HEK293T (cell line): Measurements from ENCODE around the gene VPS37B.

Experiments
- CTCF ChIA-PET: fragments of 350-600 bp; formaldehyde crosslinking; extraction: SDS; loops from one replicate; lab custom pipeline; 2021; ENCODE audit warnings: antibody characterized with exemption, inconsistent platforms; lab: Yijun Ruan, JAX
- POLR2A ChIA-PET: fragments of 350-600 bp; formaldehyde crosslinking; extraction: SDS; loops from one replicate; lab custom pipeline; 2020; ENCODE audit warnings: antibody characterized with exemption, inconsistent platforms; lab: Yijun Ruan, JAX
- DNase-seq: peaks from one replicate; pipeline ENCODE4 v3.0.0; 2012; ENCODE audit warnings: mixed read lengths; ENCODE audit errors: extremely low spot score
- ARNT ChIP-seq: fragments of 450-650 bp; IDR thresholded peaks from 2 replicates; pipeline ENCODE4 v1.6.1; 2017; ENCODE audit warnings: mild to moderate bottlenecking
- BHLHE40 ChIP-seq: fragments of 450-650 bp; IDR thresholded peaks from 2 replicates; pipeline ENCODE4 v1.6.1; 2016; ENCODE audit warnings: mild to moderate bottlenecking, moderate library complexity, borderline replicate concordance
- CTBP1 ChIP-seq: fragments of 450-650 bp; IDR thresholded peaks from 2 replicates; pipeline ENCODE4 v1.6.1; 2016; ENCODE audit warnings: borderline replicate concordance
- ELF4 ChIP-seq: fragments of 450-650 bp; IDR thresholded peaks from 2 replicates; pipeline ENCODE4 v1.6.1; 2017; ENCODE audit warnings: antibody characterized with exemption
- FOXA1 ChIP-seq: fragments of 450-650 bp; IDR thresholded peaks from 2 replicates; pipeline ENCODE4 v1.6.1; 2016; ENCODE audit warnings: mild to moderate bottlenecking
- FOXK2 ChIP-seq: fragments of 450-650 bp; IDR thresholded peaks from 2 replicates; pipeline ENCODE4 v1.6.1; 2016; ENCODE audit warnings: mild to moderate bottlenecking
- FOXM1 ChIP-seq: fragments of 450-650 bp; IDR thresholded peaks from 2 replicates; pipeline ENCODE4 v1.6.1; 2017; ENCODE audit warnings: mild to moderate bottlenecking, borderline replicate concordance
- HDGF ChIP-seq: fragments of 450-650 bp; IDR thresholded peaks from 2 replicates; pipeline ENCODE4 v1.6.1; 2017; ENCODE audit warnings: antibody characterized with exemption, borderline replicate concordance
- L3MBTL2 ChIP-seq: fragments of 450-650 bp; conservative IDR thresholded peaks from 2 replicates; pipeline ENCODE4 v1.6.1; 2016; ENCODE audit warnings: mild to moderate bottlenecking
- LEF1 ChIP-seq: fragments of 450-650 bp; IDR thresholded peaks from 2 replicates; pipeline ENCODE4 v1.6.1; 2017; ENCODE audit warnings: mild to moderate bottlenecking, borderline replicate concordance
- NFRKB ChIP-seq: fragments of 450-650 bp; IDR thresholded peaks from 2 replicates; pipeline ENCODE4 v1.6.1; 2016; ENCODE audit warnings: mild to moderate bottlenecking, moderate library complexity
- PKNOX1 ChIP-seq: fragments of 450-650 bp; IDR thresholded peaks from 2 replicates; pipeline ENCODE4 v1.6.1; 2016
- SP1 ChIP-seq: fragments of 450-650 bp; IDR thresholded peaks from 2 replicates; pipeline ENCODE4 v1.6.1; 2017
- SUZ12 ChIP-seq: fragments of 450-650 bp; IDR thresholded peaks from 2 replicates; pipeline ENCODE4 v1.6.1; 2016; ENCODE audit warnings: mild to moderate bottlenecking
- TARDBP ChIP-seq: fragments of 450-650 bp; IDR thresholded peaks from 2 replicates; pipeline ENCODE4 v1.6.1; 2016
- ZNF384 ChIP-seq: fragments of 450-650 bp; IDR thresholded peaks from 2 replicates; pipeline ENCODE4 v1.6.1; 2016

The VPS37B gene

DNA sequence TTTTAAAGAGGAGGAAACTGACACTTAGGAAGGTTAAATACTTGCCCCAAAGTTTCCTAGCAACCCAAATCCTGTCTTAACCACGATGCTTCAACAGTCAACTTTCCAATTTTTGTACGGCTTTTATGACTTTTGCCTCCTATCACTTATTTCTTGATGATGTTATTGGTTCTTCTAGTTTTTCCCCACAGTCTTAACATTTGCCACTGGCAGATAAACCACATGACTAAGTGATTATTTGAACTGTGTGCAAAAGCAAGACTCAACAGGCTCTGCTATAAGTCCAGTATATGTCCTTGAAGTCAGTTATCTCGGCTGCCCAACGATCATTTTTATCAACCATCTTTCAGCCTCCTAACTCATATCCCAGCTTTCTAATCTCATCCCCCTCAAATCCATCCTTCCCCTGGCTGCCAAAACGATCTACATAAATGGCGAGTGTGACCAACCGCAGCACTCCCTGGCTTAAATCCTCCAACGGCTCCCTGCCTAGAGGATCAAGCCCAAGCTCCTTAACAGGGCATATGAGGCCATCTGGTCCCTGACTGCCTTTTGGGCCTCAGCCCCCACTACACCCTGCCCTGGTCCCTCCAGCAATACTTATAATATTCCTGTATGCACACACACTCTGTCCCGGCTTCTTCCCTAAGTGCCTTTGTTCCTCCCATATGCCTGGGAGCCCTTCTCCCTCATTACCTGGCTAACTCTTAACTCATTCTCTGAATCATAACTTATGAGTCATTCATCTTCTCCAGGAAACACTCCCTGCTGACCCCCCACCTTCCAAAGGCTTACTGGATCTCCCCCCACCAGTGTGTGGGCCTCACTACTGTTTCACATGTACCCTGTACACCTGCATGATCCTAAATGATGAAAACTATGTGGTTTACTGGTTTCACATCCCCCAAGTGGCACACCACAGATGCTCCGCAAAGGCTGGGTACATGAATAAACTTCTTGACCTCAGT lies 8.8 kb downstream of the VPS37B start:
- DNase-seq, result no peak
- ChIA-PET CTCF (no interaction called here), POLR2A (interaction anchor here (1.0 to 1.6 kb wide), 2 partner anchors 25 to 346 kb away, joined by 3 to 5 read pairs; partner anchors contain the start of gene MPHOSPH9)
- TF ChIP-seq ELF4 (no peak), CTBP1 (no peak), L3MBTL2 (no peak), ARNT (no peak), HDGF (no peak), FOXM1 (no peak)

DNA sequence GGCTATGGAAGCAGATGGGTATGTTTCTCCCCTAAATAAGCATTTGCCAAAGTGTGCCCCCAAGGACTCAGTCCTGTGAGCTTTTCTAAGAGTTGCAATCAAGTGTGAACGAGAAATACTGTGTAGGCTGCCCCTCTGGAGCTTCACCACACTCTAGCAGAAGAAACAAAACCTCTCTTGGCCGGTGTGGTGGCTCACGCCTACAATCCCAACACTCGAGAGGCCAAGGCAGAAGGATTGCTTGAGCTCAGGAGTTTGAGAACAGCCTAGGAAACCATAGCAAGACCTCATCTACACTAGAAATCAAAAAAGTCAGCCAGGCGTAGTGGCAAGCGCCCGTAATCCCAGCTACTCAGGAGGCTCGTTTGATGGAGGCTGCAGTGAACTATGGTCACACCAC lies 9.8 kb downstream of the VPS37B start:
- TF ChIP-seq SUZ12 (no peak), HDGF (no peak), BHLHE40 (no peak), NFRKB (no peak), FOXK2 (no peak), ZNF384 (no peak), FOXA1 (no peak), SP1 (no peak), TARDBP (no peak), LEF1 (no peak), FOXM1 (no peak), CTBP1 (no peak), L3MBTL2 (no peak), ARNT (no peak), ELF4 (no peak), PKNOX1 (no peak)
- ChIA-PET CTCF (no interaction called here), POLR2A (interaction anchor here (1.6 kb wide), 1 partner anchor 347 kb away, joined by 5 read pairs; the partner anchor contains the start of gene MPHOSPH9)
- DNase-seq, result no peak

DNA sequence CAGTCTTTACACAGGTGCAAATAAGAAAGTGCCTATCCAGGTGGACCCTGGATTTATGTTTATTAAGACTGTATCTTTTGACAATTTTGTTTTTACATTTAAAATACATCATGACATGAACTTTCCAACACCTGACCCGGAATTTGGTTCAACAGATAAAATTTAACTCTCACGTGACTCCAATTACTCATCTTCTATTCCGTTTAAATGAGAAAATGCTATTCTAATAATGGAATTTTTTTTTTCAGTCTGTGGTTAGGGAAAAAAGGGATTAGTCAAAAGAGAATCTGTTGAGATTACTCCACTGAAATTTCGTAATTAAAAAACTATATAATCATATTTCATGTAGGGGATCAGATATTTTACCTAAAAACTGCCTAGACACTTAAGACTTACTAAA lies 11.1 kb downstream of the VPS37B start:
- ChIA-PET POLR2A (no interaction called here), CTCF (no interaction called here)
- TF ChIP-seq NFRKB, result no peak
- TF ChIP-seq FOXK2, result no peak
- no peak for TF ChIP-seq FOXA1
- no peak for TF ChIP-seq ARNT
- no peak for TF ChIP-seq PKNOX1
- TF ChIP-seq CTBP1, result no peak
- TF ChIP-seq HDGF, result no peak
- no peak for TF ChIP-seq SUZ12
- no peak for TF ChIP-seq TARDBP
- TF ChIP-seq FOXM1, result no peak
- no peak for TF ChIP-seq SP1
- no peak for TF ChIP-seq LEF1
- no peak for TF ChIP-seq BHLHE40
- DNase-seq, result no peak

- TF ChIP-seq FOXA1, result no peak
- TF ChIP-seq BHLHE40, result no peak
- no peak for TF ChIP-seq CTBP1
- TF ChIP-seq L3MBTL2, result no peak
- no peak for TF ChIP-seq SUZ12
- TF ChIP-seq NFRKB, result no peak
- TF ChIP-seq LEF1, result no peak
- TF ChIP-seq FOXM1, result no peak
- no peak for TF ChIP-seq TARDBP
- TF ChIP-seq FOXK2, result no peak
- no peak for TF ChIP-seq ARNT
- TF ChIP-seq SP1, result no peak
- ChIA-PET CTCF (no interaction called here), POLR2A (no interaction called here)
- DNase-seq, result no peak
Observed at GRCh38 chr12:122884091-122884826, 11.7 kb downstream of the VPS37B start.

GRCh38 chr12:122882908-122883558 lies 12.9 kb downstream of the VPS37B start:
- TF ChIP-seq ARNT (no peak), FOXK2 (no peak), L3MBTL2 (no peak), LEF1 (no peak), FOXM1 (no peak), HDGF (no peak), TARDBP (no peak), SP1 (no peak), FOXA1 (no peak), PKNOX1 (no peak), CTBP1 (no peak), ZNF384 (no peak), BHLHE40 (no peak), SUZ12 (no peak), ELF4 (no peak), NFRKB (no peak)
- ChIA-PET POLR2A (no interaction called here), CTCF (interaction anchor here (0.9 kb wide), 1 partner anchor 245 kb away, joined by 3 read pairs; no protein-coding TSS in a partner anchor)
- DNase-seq, result no peak
